SH-SY5Y (cell line): Measurements from ENCODE around the gene PFN1.

ENCODE experiments used
- GATA2 ChIP-seq: IDR thresholded peaks from 2 replicates; pipeline ENCODE4 v1.6.1; 2011; ENCODE audit warnings: mild to moderate bottlenecking, low read depth, low read length
- GATA3 ChIP-seq: IDR thresholded peaks from 2 replicates; pipeline ENCODE4 v1.6.1; 2011; ENCODE audit warnings: low read depth, mild to moderate bottlenecking, low read length, moderate library complexity

- TF ChIP-seq GATA2, result no peak
- TF ChIP-seq GATA3, result no peak
These were observed 21.3 kb upstream of the PFN1 start for GRCh38 chr17:4969551-4970173.
